Endothelial cell of umbilical vein (primary cell): ENCODE results near the gene B3GALNT2. TPM values are rescaled to one million over a fixed set of nuclear protein-coding genes. Genes with fewer than 3 reads are reported as not detected.
A peak's percentile ranks its signal among the peaks of the same experiment; 100 is the strongest.

Experiments
- BruUV-seq: library from RNA; stranded (reverse); fragments of 400-500 nt; replicated peaks from 2 replicates; lab custom pipeline; 2021; lab: Mats Ljungman, UMichigan
- CTCF ChIA-PET: fragments of 300-600, 350-600 bp; sonication (Branson Sonifier 250); formaldehyde crosslinking; loops from one replicate; lab custom pipeline; 2021; ENCODE audit warnings: antibody characterized with exemption, inconsistent platforms; lab: Charles Lee
- POLR2A ChIA-PET: fragments of 300-600, 350-600 bp; sonication (Branson Sonifier 250); formaldehyde crosslinking; loops from one replicate; lab custom pipeline; 2021; ENCODE audit warnings: antibody characterized with exemption, inconsistent platforms; lab: Charles Lee
- DNase-seq: peaks from one replicate; pipeline ENCODE4 v3.0.0-alpha.2; 2011; ENCODE audit warnings: low read depth, low spot score
- FAIRE-seq: peaks from 2 replicates; lab custom pipeline; 2011; peaks lifted over from hg19 to GRCh38; lab: Jason Lieb, UNC
- H2AFZ ChIP-seq: 2 replicates; pipeline ENCODE4 v1.6.0; 2012; ENCODE audit warnings: low read depth, low read length, control low read depth, inconsistent platforms
- H3K27ac ChIP-seq: 2 replicates; pipeline ENCODE4 v1.5.1; 2011; ENCODE audit warnings: low read depth, mild to moderate bottlenecking, control low read depth, low read length, moderate library complexity; ENCODE audit not compliant: insufficient read depth
- H3K27me3 ChIP-seq, 2 experiments: 2 replicates each; pipeline versions ENCODE4 v1.6.0 to v1.6.1; 2011; ENCODE audit warnings: low read length in 2 of 2, mixed read lengths in 1 of 2; ENCODE audit not compliant: control insufficient read depth in 2 of 2, insufficient read depth in 2 of 2
- H3K36me3 ChIP-seq, 2 experiments: 2 replicates in 1 of 2; 3 replicates in 1 of 2; pipeline ENCODE4 v1.5.1; 2011; ENCODE audit warnings: low read length in 2 of 2, mild to moderate bottlenecking in 1 of 2, moderate library complexity in 1 of 2; ENCODE audit not compliant: control insufficient read depth in 2 of 2, insufficient read depth in 2 of 2; ENCODE audit errors: extremely low read depth in 1 of 2
- H3K4me1 ChIP-seq: 3 replicates; pipeline ENCODE4 v1.5.1; 2011; ENCODE audit warnings: mild to moderate bottlenecking, low read length; ENCODE audit not compliant: control insufficient read depth, insufficient read depth; ENCODE audit errors: extremely low read depth
- H3K4me2 ChIP-seq: 2 replicates; pipeline ENCODE4 v1.6.1; 2011; ENCODE audit warnings: low read length, control low read depth, mixed read lengths; ENCODE audit not compliant: insufficient read depth
- H3K4me3 ChIP-seq, 3 experiments: fragments of 200-600 bp in 1 of 3; sonication (generic), shearing (Covaris generic) in 1 of 3; replicated peaks in 1 of 3; 2 replicates each; pipeline ENCODE4 v1.5.1; 2011 to 2016; ENCODE audit warnings: control low read depth in 3 of 3, low read length in 3 of 3, mild to moderate bottlenecking in 2 of 3, inconsistent platforms in 1 of 3, low read depth in 1 of 3, moderate library complexity in 1 of 3; ENCODE audit not compliant: insufficient read depth in 1 of 3
- H3K79me2 ChIP-seq: 2 replicates; pipeline ENCODE4 v1.6.0; 2012; ENCODE audit warnings: low read length, inconsistent platforms; ENCODE audit not compliant: control insufficient read depth, insufficient read depth
- H3K9ac ChIP-seq: replicated peaks from 2 replicates; pipeline ENCODE3; 2011; ENCODE audit warnings: low read length, control low read depth; ENCODE audit not compliant: insufficient read depth; ENCODE audit errors: extremely low read depth
- H3K9me1 ChIP-seq: replicated peaks from 3 replicates; pipeline ENCODE4 v1.6.0; 2011; ENCODE audit warnings: mild to moderate bottlenecking, low read length; ENCODE audit not compliant: control insufficient read depth, insufficient read depth; ENCODE audit errors: extremely low read depth
- H3K9me3 ChIP-seq: replicated peaks from 2 replicates; pipeline ENCODE4 v1.5.1; 2012; ENCODE audit warnings: low read length, inconsistent platforms; ENCODE audit not compliant: control insufficient read depth, insufficient read depth
- H4K20me1 ChIP-seq: replicated peaks from 2 replicates; pipeline ENCODE3; 2011; ENCODE audit warnings: mild to moderate bottlenecking, low read length; ENCODE audit not compliant: control insufficient read depth, insufficient read depth; ENCODE audit errors: extremely low read depth
- EZH2 ChIP-seq: IDR thresholded peaks from 2 replicates; pipeline ENCODE4 v1.6.1; 2012; ENCODE audit warnings: borderline replicate concordance, low read depth, mild to moderate bottlenecking, moderate library complexity, low read length, inconsistent platforms; ENCODE audit not compliant: severe bottlenecking
- FOS ChIP-seq: IDR thresholded peaks from 2 replicates; pipeline ENCODE4 v1.6.1; 2011; ENCODE audit warnings: mild to moderate bottlenecking, low read length, moderate library complexity, borderline replicate concordance; ENCODE audit not compliant: insufficient read depth
- GATA2 ChIP-seq: IDR thresholded peaks from 2 replicates; pipeline ENCODE4 v1.7.0; 2011; ENCODE audit warnings: low read depth, mild to moderate bottlenecking, moderate library complexity, mixed read lengths, low read length; ENCODE audit not compliant: insufficient read length, insufficient read depth
- JUN ChIP-seq: IDR thresholded peaks from 2 replicates; pipeline ENCODE4 v1.6.1; 2011; ENCODE audit warnings: borderline replicate concordance, low read depth; ENCODE audit not compliant: insufficient read length, insufficient read depth
- MYC ChIP-seq: IDR thresholded peaks from one replicate; pipeline ENCODE4 v1.6.1; 2011; ENCODE audit warnings: mild to moderate bottlenecking, low read depth, low read length
- POLR2A ChIP-seq: IDR thresholded peaks from 2 replicates; pipeline ENCODE4 v1.6.1; 2012; ENCODE audit warnings: low read depth, mild to moderate bottlenecking, control low read depth, low read length
- POLR2AphosphoS5 ChIP-seq: IDR thresholded peaks from 2 replicates; pipeline ENCODE4 v1.6.1; 2012; ENCODE audit warnings: low read depth, mild to moderate bottlenecking, control low read depth, low read length, moderate library complexity; ENCODE audit not compliant: insufficient read depth
- dilution Hi-C: fragments of 300-500 bp; cut with MboI; formaldehyde crosslinking; loops from one replicate; pipeline ENCODE4 v1.15.0; 2019; ENCODE audit warnings: low sequenced_read_pairs; ENCODE audit not compliant: extremely low pct_ligation_motif_present
- intact Hi-C: fragments of 100-400 bp; cut with micrococcal nuclease; formaldehyde crosslinking; loops from one replicate; pipeline ENCODE4 v1.10.0; 2022
- polyA plus RNA-seq, 4 experiments: library from polyadenylated mRNA; depleted of rRNA in 3 of 4; stranded (reverse) in 3 of 4; unstranded in 1 of 4; fragments of >200 nt; gene quantifications; 2 replicates each; pipeline versions ENCODE4 v1.2.1 to v1.2.3, GENCODE V29; 2011 to 2012; ENCODE audit warnings: missing spikeins in 1 of 4
- total RNA-seq: library from RNA; stranded (reverse); gene quantifications from 2 replicates; pipeline ENCODE4 v1.2.3, GENCODE V29; 2021
- TF ChIP-seq, protein P1 (sequence below), 2 donors: IDR thresholded peaks; 1 replicate in 1 of 2; 2 replicates in 1 of 2; pipeline ENCODE4 v1.5.1; 2011; ENCODE audit warnings: low read length in 2 of 2, mild to moderate bottlenecking in 2 of 2, moderate library complexity in 2 of 2, control low read depth in 1 of 2, inconsistent platforms in 1 of 2, low read depth in 1 of 2; ENCODE audit not compliant: insufficient read depth in 1 of 2; ENCODE audit errors: extremely low read depth in 1 of 2
- TF ChIP-seq, protein P2 (sequence below): IDR thresholded peaks from 2 replicates; pipeline ENCODE4 v1.6.1; 2011; ENCODE audit not compliant: insufficient read depth, insufficient read length

B3GALNT2 gene
- total and polyA plus RNA-seq, 2 donors (not counting 3 experiments of a cell fraction or from before 2014, with no cell fraction given), result 12.0 to 32.2 TPM

DNA sequence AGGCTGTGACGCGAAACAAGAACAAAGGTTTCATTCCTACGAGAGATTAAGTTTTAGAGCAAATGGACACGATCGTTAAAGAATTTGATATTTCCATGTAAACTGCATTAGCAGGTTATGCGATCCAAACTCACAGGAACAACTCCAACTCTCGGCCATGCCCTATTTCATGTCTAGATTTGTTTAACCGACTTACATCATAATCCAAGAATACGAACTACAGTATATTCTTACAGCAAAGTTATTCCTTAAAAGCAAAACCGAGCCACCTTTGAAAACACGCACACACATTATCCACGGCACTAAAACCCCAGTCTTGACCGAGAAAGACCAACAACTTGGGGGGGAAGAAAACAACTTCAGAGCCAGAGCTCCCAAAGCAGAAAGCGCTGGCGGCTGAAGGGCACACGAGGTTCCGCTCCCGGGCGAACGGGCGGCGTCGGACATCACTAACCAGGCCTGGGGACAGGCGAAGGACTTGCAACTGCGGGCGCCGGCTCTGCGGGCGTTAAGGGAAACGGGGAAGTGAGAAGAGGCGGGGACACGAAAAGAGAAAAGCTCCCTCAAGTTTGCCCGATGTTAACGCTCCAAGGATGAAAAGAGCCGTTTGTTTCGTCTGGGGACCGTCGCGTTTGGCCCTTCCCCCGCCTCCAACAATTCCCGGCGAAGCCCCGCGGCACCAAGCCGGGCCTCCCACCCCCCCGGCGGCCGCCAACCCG is 690 bp downstream of the B3GALNT2 start:
- TSS peak; percentile 47 for BruUV-seq
- peak; percentile 81 for DNase-seq

More for the DNA sequence above, 690 bp downstream of the B3GALNT2 start:
- Histone ChIP-seq H3K9ac (peak overlapping the region; percentile 87), H3K9me3 (no peaks in the 10 kb centered on the region), H3K4me1 (peaks cover 9% of the 10 kb centered on the region), H3K36me3 (no peaks in the 10 kb centered on the region), H3K79me2 (peaks cover 51% of the 10 kb centered on the region), H3K27me3 (no peaks in the 10 kb centered on the region), H3K27ac (peak overlapping the region; percentile 79), H2AFZ (peak overlapping the region; percentile 76), H3K4me2 (peak overlapping the region; percentile 80), H3K9me1 (no peaks in the 10 kb centered on the region), H3K4me3 (peak overlapping the region; percentile 80 to 97 (median 91)), H4K20me1 (no peaks in the 10 kb centered on the region)
- FAIRE-seq, result no peak
- intact Hi-C loops (loop anchor here (1.0 to 10.0 kb wide), 14 partner anchors 33 to 1101 kb away; partner anchors contain the start of genes ARID4B, ERO1B, GGPS1 and HEATR1), dilution Hi-C loops (no loop called here)
- no peak for TF ChIP-seq POLR2A
- TF ChIP-seq, protein P1, sequence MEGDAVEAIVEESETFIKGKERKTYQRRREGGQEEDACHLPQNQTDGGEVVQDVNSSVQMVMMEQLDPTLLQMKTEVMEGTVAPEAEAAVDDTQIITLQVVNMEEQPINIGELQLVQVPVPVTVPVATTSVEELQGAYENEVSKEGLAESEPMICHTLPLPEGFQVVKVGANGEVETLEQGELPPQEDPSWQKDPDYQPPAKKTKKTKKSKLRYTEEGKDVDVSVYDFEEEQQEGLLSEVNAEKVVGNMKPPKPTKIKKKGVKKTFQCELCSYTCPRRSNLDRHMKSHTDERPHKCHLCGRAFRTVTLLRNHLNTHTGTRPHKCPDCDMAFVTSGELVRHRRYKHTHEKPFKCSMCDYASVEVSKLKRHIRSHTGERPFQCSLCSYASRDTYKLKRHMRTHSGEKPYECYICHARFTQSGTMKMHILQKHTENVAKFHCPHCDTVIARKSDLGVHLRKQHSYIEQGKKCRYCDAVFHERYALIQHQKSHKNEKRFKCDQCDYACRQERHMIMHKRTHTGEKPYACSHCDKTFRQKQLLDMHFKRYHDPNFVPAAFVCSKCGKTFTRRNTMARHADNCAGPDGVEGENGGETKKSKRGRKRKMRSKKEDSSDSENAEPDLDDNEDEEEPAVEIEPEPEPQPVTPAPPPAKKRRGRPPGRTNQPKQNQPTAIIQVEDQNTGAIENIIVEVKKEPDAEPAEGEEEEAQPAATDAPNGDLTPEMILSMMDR (IDR thresholded peaks at IDR 0.05; ENCODE audit: extremely low read depth in 1 of 2, insufficient read depth in 1 of 2, low read depth in 1 of 2, low read length in 2 of 2), result no peak
- TF ChIP-seq JUN, result no peak
- TF ChIP-seq GATA2, result no peak
- no peak for TF ChIP-seq POLR2AphosphoS5
- no peak for TF ChIP-seq EZH2
- no peak for TF ChIP-seq FOS
- TF ChIP-seq MYC, result no peak
- TF ChIP-seq, protein P2, sequence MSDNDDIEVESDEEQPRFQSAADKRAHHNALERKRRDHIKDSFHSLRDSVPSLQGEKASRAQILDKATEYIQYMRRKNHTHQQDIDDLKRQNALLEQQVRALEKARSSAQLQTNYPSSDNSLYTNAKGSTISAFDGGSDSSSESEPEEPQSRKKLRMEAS, result no peak
- ChIA-PET POLR2A (interaction anchor here (1.0 kb wide), 2 partner anchors 10 to 175 kb away, joined by 3 read pairs; partner anchors contain the start of gene GGPS1), CTCF (interaction anchor here (0.6 to 3.3 kb wide), 19 partner anchors 10 to 468 kb away, joined by 3 to 17 read pairs (median 5); no protein-coding TSS in a partner anchor)
